NT2/D1 (cell line): ENCODE data around the gene ALDH1B1.

ENCODE experiments used
- DNase-seq: peaks from one replicate; pipeline ENCODE4 v3.0.0-alpha.2; 2011; ENCODE audit warnings: low read depth, low spot score
- H3K27me3 ChIP-seq: 2 replicates; pipeline ENCODE4 v1.6.0; 2011; ENCODE audit warnings: mild to moderate bottlenecking; ENCODE audit not compliant: insufficient read length, insufficient read depth
- H3K36me3 ChIP-seq: 2 replicates; pipeline ENCODE4 v1.6.1; 2011; ENCODE audit warnings: mild to moderate bottlenecking, low read length, mixed read lengths; ENCODE audit not compliant: insufficient read depth, insufficient read length
- H3K4me1 ChIP-seq: 2 replicates; pipeline ENCODE4 v1.5.1; 2011; ENCODE audit not compliant: insufficient read depth, insufficient read length
- H3K4me3 ChIP-seq: 2 replicates; pipeline ENCODE4 v1.5.1; 2011; ENCODE audit warnings: low read depth; ENCODE audit not compliant: insufficient read length
- H3K9ac ChIP-seq: 2 replicates; pipeline ENCODE4 v1.6.0; 2011; ENCODE audit warnings: low read depth; ENCODE audit not compliant: insufficient read length
- H3K9me3 ChIP-seq: 2 replicates; pipeline ENCODE4 v1.5.1; 2011; ENCODE audit warnings: mild to moderate bottlenecking, low read length; ENCODE audit not compliant: insufficient read depth
- SUZ12 ChIP-seq: IDR thresholded peaks from 2 replicates; pipeline ENCODE4 v1.6.1; 2011; ENCODE audit not compliant: insufficient read length, insufficient read depth; ENCODE audit errors: extremely low read depth
- YY1 ChIP-seq: IDR thresholded peaks from 2 replicates; pipeline ENCODE4 v1.6.1; 2011; ENCODE audit not compliant: insufficient read length, insufficient read depth
- ZNF274 ChIP-seq: IDR thresholded peaks from 2 replicates; pipeline ENCODE4 v1.6.1; 2011; ENCODE audit warnings: mild to moderate bottlenecking, low read depth, low read length

Gene ALDH1B1

DNA sequence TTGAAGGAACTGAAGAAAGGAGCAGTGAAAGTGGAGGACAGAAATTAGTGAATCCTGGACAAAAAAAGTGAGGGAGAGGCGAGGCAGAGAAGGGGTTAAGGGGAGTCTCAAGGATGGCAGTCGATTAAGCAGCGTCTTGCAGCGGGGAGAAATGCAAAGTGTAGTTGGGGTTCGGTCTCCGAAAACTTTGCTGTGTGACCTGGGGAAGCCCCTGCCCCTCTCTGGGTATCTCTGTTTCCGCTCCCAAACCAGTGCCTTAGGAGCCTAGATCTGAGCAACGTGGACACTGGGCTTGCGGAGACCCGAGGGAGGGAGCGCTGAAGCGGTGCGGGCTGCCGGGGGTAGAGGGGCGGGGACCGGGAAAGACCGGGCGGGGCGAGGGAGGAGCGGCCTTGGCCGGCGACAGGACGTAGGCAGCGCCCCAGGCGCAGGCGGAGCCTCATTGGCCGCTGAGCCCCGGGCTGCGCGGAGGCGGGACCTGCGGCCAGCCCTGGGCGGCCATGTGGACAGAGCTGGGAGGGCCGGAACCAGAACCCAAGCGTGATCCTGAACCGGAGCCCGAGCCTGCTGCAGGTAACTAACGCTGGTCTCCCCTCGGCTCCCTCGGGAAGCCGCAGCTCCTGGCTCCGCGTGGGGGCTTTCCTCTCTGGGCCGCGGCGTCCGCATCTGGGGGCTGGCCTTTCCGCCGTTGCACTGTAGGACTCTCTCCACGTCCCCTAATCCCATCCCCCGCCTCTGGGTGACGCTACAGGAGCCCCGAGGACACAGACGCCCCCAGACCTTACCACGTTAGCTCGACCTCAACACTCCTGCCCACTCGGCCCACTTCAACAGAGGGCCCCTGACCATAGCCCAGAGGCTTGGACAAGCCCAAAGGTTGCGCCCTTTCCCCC is at the start of gene ALDH1B1:
Gene ALDH1B1, plus strand, starts transcription at position 468 of the 893 bp plus-strand sequence. CDS start 3,047 bp downstream, outside the sequence.
- peak within 1 kb of the TSS; percentile 79 for H3K9ac ChIP-seq
- H3K9me3 ChIP-seq: no peaks in the 10 kb centered on the region
- H3K27me3 ChIP-seq: peaks cover 23% of the 10 kb centered on the region
- H3K4me1 ChIP-seq: no peaks in the 10 kb centered on the region
- peak within 1 kb of the TSS; percentile 70 for H3K4me3 ChIP-seq
- TF ChIP-seq ZNF274 (no peak), SUZ12 (no peak)
- peaks cover 35% of the 10 kb centered on the region for H3K36me3 ChIP-seq
- DNase-seq: peak; percentile 89

DNA sequence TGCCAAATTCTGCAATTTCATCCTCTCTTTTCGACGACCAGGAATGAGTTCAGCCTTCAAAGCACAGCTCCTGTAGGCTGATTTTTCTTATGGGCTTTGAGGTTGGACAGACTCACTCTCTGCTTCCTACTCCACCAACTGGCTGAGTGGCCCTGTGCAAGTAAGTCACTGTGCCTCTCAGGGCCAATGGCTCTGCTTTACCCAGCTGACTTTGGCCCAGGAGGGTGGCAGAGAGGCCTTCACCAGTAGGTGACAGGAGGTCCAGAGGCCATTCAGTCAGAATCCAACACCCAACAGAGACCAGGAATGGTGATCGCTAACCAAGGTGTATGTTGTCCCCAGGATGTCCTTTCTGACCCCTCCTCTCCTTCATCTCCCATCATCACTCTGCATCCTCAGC is 49.5 kb upstream of the ALDH1B1 start:
- no peak for DNase-seq
- H3K9ac ChIP-seq: no peak overlapping the region
- no peak overlapping the region for H3K4me3 ChIP-seq
- H3K36me3 ChIP-seq: no peaks in the 10 kb centered on the region
- H3K4me1 ChIP-seq: peaks cover 10% of the 10 kb centered on the region
- no peak for TF ChIP-seq SUZ12
- H3K9me3 ChIP-seq: no peaks in the 10 kb centered on the region
- H3K27me3 ChIP-seq: peaks cover 3% of the 10 kb centered on the region

DNA sequence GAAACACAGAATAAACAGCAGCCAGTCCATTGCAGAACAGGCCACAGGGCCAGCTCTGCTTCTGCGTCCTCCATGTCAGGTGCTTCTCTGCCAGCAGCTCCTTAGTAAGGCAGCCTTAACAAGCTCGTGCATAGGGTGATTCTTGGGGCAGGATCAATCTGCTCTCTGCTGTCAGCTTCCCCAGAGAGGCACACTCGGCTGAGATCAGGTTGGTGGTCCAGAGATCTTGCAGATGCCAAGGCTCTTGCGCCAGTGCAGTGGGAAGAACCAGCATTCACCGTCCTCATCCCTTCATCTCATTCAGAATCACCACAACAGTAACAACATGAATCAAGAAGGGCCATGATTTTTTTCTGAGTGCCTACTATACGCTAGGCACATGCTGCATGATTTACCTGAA is 49.0 kb upstream of the ALDH1B1 start:
- Histone ChIP-seq H3K9ac (no peak overlapping the region), H3K27me3 (peaks cover 3% of the 10 kb centered on the region), H3K9me3 (no peaks in the 10 kb centered on the region), H3K36me3 (no peaks in the 10 kb centered on the region), H3K4me3 (no peak overlapping the region), H3K4me1 (peaks cover 10% of the 10 kb centered on the region)
- DNase-seq: no peak
- TF ChIP-seq SUZ12: no peak
- TF ChIP-seq YY1: no peak
- TF ChIP-seq ZNF274: no peak

DNA sequence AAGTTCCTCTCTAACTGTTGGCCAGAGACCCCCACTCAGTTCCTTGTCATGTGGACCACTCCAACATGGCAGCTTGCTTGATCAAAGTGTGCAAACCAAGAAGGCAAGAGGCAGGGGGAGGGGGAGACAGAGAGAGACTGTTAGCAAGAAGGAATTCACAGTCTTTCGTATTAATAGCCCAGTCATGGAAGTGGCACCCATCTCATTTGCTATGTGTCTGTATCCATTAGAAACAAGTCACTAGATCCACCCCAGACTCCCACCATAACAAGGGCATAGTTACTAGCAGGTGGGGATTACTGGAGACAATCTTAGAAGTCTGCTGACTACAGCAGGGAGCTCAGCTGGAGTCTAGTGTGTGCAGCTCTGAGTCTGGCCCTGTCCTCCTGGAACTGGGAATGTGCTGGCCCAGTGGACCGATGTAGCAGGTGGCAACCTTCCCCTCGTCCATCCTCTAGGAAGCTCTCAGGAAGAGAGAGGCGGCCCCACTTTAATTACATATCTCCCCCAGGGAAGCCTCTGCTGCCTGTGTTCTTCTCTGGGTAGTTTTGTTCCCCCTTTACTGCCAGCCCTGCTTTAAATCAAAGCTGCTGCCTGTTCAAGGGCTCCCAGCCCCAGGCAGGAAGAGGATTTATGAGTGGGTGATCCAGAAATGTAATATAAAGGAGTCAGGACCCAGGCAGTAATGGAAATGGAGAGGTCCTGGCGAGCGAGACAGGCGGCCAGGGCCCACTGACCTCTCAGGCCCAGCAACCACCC is 47.8 kb upstream of the ALDH1B1 start:
- TF ChIP-seq YY1 (no peak), ZNF274 (no peak), SUZ12 (no peak)

DNA sequence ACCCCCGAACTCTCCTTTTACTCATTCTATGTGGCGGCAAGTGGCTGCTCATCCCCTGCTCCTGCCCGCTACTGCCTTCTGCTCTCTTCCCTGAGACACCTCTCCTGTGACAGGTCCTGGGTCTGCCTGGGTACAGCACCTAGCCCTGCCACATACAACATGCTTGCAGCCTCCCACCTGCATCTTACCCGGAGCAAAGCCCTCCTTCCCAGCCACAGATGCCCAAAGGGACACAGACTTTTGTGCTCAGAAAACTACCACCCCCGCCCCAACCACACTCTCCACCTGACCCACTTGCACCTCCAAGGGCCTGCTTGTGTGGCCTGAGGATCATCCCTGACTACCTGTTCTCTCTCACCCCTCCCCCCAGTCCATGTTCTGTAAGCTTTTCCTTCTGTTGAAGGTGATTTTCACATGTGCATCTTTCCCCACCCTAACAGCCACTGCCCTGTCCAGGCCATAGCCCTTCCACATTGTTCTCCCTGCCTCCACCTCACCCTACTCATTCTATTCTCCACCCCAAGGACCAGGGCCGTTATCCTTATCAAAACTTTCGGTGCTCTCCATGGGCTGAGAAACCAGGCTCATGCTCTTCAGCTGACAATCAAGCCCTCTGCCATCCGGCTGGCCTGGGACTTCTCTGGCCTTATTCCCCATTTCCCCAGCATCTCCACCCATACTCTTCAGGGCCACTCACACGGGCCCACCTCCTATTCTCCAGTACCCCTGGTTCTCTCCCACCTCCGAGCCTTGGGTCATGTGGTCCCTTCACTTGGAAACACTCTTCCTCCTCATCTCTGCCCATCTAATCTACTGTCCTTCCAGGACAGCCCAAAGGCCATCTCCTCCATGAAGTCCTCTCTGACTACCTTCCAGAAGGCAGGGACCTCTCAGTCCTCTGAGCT is 46.4 kb upstream of the ALDH1B1 start:
- Histone ChIP-seq H3K36me3 (no peaks in the 10 kb centered on the region), H3K4me3 (no peak overlapping the region), H3K9me3 (no peaks in the 10 kb centered on the region), H3K9ac (no peak overlapping the region), H3K4me1 (peaks cover 10% of the 10 kb centered on the region), H3K27me3 (peaks cover 3% of the 10 kb centered on the region)
- no peak for DNase-seq
- TF ChIP-seq ZNF274 (no peak), SUZ12 (no peak), YY1 (no peak)

More for the DNA sequence above, 47.8 kb upstream of the ALDH1B1 start:
- Histone ChIP-seq H3K4me1 (peaks cover 10% of the 10 kb centered on the region), H3K9me3 (no peaks in the 10 kb centered on the region), H3K36me3 (no peaks in the 10 kb centered on the region), H3K4me3 (no peak overlapping the region), H3K27me3 (peaks cover 3% of the 10 kb centered on the region), H3K9ac (no peak overlapping the region)
- DNase-seq: no peak

DNA sequence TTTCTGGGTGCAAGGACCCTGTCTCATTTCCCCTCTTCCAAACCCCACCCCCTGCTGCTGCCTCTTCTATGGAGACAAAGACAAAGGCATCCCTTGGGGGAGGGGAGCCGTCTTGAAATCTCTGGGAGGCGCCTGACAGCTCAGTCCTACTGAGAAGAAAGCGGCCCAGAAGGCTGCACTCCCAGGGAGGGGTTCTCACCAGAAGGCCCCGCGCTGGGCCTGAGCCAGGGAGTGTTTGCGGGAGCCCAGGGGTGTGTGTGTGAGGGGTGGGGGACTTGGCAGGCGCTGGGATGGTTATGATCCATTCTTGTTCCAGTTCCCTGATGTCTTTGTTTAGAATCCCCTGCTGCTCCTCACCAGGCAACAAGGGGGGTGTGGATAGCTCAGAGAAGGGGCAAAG is 45.7 kb upstream of the ALDH1B1 start:
- peak; percentile 40 for DNase-seq

DNA sequence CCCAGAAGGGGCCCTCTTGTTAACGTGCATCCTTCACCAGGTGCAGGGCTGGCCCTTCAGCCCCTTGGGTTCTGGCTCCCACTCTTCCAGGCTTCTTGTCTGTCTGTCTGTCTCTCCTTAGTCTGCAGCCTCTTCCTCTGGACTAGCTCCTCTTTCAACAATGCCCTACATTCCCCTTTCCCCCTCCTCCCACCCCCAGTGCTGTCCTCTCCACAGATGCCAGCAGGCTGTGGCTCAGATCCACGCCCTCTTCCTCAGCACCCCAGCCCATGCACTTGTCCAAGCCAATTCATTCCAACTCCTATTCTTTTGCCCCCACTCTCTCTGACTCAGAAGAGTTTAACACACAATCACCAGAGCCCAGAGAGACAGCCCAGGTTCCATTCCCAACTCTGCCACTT is 45.2 kb upstream of the ALDH1B1 start:
- Histone ChIP-seq H3K4me1 (peaks cover 10% of the 10 kb centered on the region), H3K9me3 (no peaks in the 10 kb centered on the region), H3K9ac (no peak overlapping the region), H3K36me3 (no peaks in the 10 kb centered on the region), H3K4me3 (no peak overlapping the region), H3K27me3 (no peaks in the 10 kb centered on the region)
- TF ChIP-seq ZNF274 (no peak), SUZ12 (no peak), YY1 (no peak)
- DNase-seq: no peak

More for the DNA sequence above, 45.7 kb upstream of the ALDH1B1 start:
- Histone ChIP-seq H3K4me1 (peaks cover 10% of the 10 kb centered on the region), H3K4me3 (no peak overlapping the region), H3K36me3 (no peaks in the 10 kb centered on the region), H3K9ac (no peak overlapping the region), H3K9me3 (no peaks in the 10 kb centered on the region), H3K27me3 (no peaks in the 10 kb centered on the region)
- TF ChIP-seq SUZ12 (no peak), ZNF274 (no peak)
